Tibial nerve (tissue), 4 donors: ENCODE measurements around the gene SDK1. TPM values are rescaled to one million over a fixed set of nuclear protein-coding genes. Genes with fewer than 3 reads are reported as not detected.

Experiments used
- DNase-seq, 2 donors: peaks; one replicate each; pipeline ENCODE4 v3.0.0-alpha.2; 2019; ENCODE audit warnings: low spot score in 2 of 2
- H3K27ac ChIP-seq, 4 donors: fragments of 200-600 bp; sonication (generic) in 3 of 4; one replicate each; pipeline ENCODE4 v1.5.1; 2017 to 2019; ENCODE audit warnings: mild to moderate bottlenecking in 1 of 4
- H3K27me3 ChIP-seq, 2 donors: fragments of 200-600 bp; sonication (generic) in 1 of 2; one replicate each; pipeline versions ENCODE4 v1.5.1 to v1.6.0; 2017 to 2019
- H3K36me3 ChIP-seq, 3 donors: fragments of 200-600 bp; sonication (generic); one replicate each; pipeline ENCODE4 v1.5.1; 2018 to 2019
- H3K4me1 ChIP-seq, 4 donors: fragments of 200-600 bp; sonication (generic) in 3 of 4; one replicate each; pipeline ENCODE4 v1.5.1; 2017 to 2019
- H3K4me3 ChIP-seq, 4 donors: fragments of 200-600 bp; sonication (generic) in 3 of 4; one replicate each; pipeline ENCODE4 v1.5.1; 2017 to 2019; ENCODE audit warnings: mild to moderate bottlenecking in 1 of 4, moderate library complexity in 1 of 4
- H3K9me3 ChIP-seq, 4 donors: fragments of 200-600 bp; sonication (generic) in 3 of 4; one replicate each; pipeline ENCODE4 v1.5.1; 2017 to 2019
- CTCF ChIP-seq, 5 experiments: fragments of 200-600 bp in 3 of 5; fragments of 450-650 bp in 2 of 5; sonication (generic) in 3 of 5; IDR thresholded peaks; one replicate each; pipeline ENCODE4 v1.5.1; 2016 to 2019; ENCODE audit warnings: antibody characterized with exemption in 5 of 5, mild to moderate bottlenecking in 3 of 5, moderate library complexity in 2 of 5
- EP300 ChIP-seq, 2 donors: sonication (generic); formaldehyde crosslinking; IDR thresholded peaks; one replicate each; pipeline ENCODE4 v1.6.1; 2017; ENCODE audit warnings: antibody characterized with exemption in 2 of 2, mild to moderate bottlenecking in 1 of 2
- POLR2A ChIP-seq, 2 donors: fragments of 450-650 bp; IDR thresholded peaks; one replicate each; pipeline ENCODE4 v1.6.1; 2017; ENCODE audit warnings: antibody characterized with exemption in 2 of 2, mild to moderate bottlenecking in 2 of 2, moderate library complexity in 2 of 2
- WGBS, 2 donors: methylation state at CpG; one replicate each; pipeline ENCODE4 v1.1.5; 2018; 5-methylcytosine and 5-hydroxymethylcytosine counted together
- total RNA-seq, 4 donors: library from RNA; depleted of rRNA; stranded (reverse); fragments of >200 nt; gene quantifications; one replicate each; pipeline ENCODE4 v1.1.0, GENCODE V29; 2016

Gene SDK1
- total RNA-seq, 4 donors from 2014 or later, result 8.2 to 16.2 (median 12.9) TPM

- Histone ChIP-seq H3K4me3 (no peak overlapping the region), H3K9me3 (no peaks in the 10 kb centered on the region), H3K27me3 (no peaks in the 10 kb centered on the region), H3K27ac (no peak overlapping the region), H3K4me1 (no peaks in the 10 kb centered on the region), H3K36me3 (peaks cover 0 to 40% (median 0%) of the 10 kb centered on the region in 3 donors)
- DNase-seq, result no peak
- WGBS, 2 donors, result 86 to 88% methylated on average over 6 to 10 of the region's 10 CpGs
- TF ChIP-seq CTCF (IDR thresholded peaks at IDR 0.05) (no peak), EP300 (IDR thresholded peaks at IDR 0.05) (no peak), POLR2A (IDR thresholded peaks at IDR 0.05) (no peak)
These were observed 908.1 kb downstream of the SDK1 start for GRCh38 chr7:4209126-4209525.

GRCh38 chr7:4209966-4210365, 908.9 kb downstream of the SDK1 start:
- Histone ChIP-seq H3K27me3 (no peaks in the 10 kb centered on the region), H3K4me1 (no peaks in the 10 kb centered on the region), H3K9me3 (no peaks in the 10 kb centered on the region), H3K4me3 (no peak overlapping the region), H3K36me3 (peaks cover 0 to 40% (median 0%) of the 10 kb centered on the region in 3 donors), H3K27ac (no peak overlapping the region)
- no peak for TF ChIP-seq EP300 (IDR thresholded peaks at IDR 0.05)
- no peak for TF ChIP-seq CTCF (IDR thresholded peaks at IDR 0.05)
- TF ChIP-seq POLR2A (IDR thresholded peaks at IDR 0.05), result no peak
- WGBS, 2 donors, result 92% methylated on average over 15 to 20 of the region's 20 CpGs
- DNase-seq, result no peak

GRCh38 chr7:4210821-4211220, 909.8 kb downstream of the SDK1 start:
- DNase-seq, result no peak
- H3K27me3 ChIP-seq, result no peaks in the 10 kb centered on the region
- H3K36me3 ChIP-seq, result peaks cover 0 to 40% (median 0%) of the 10 kb centered on the region in 3 donors
- no peaks in the 10 kb centered on the region for H3K9me3 ChIP-seq
- H3K4me1 ChIP-seq, result no peaks in the 10 kb centered on the region
- 90 to 92% methylated on average over 13 of the region's 13 CpGs for WGBS, 2 donors
- H3K4me3 ChIP-seq, result no peak overlapping the region
- TF ChIP-seq EP300 (IDR thresholded peaks at IDR 0.05) (no peak), POLR2A (IDR thresholded peaks at IDR 0.05) (no peak), CTCF (IDR thresholded peaks at IDR 0.05) (no peak)
- H3K27ac ChIP-seq, result no peak overlapping the region

- Histone ChIP-seq H3K27me3 (no peaks in the 10 kb centered on the region), H3K27ac (no peak overlapping the region), H3K9me3 (no peaks in the 10 kb centered on the region), H3K4me1 (no peaks in the 10 kb centered on the region), H3K4me3 (no peak overlapping the region), H3K36me3 (peaks cover 0 to 40% (median 0%) of the 10 kb centered on the region in 3 donors)
- no peak for DNase-seq
- 94 to 95% methylated on average over 11 of the region's 11 CpGs for WGBS, 2 donors
- TF ChIP-seq CTCF (IDR thresholded peaks at IDR 0.05) (no peak), POLR2A (IDR thresholded peaks at IDR 0.05) (no peak), EP300 (IDR thresholded peaks at IDR 0.05) (no peak)
These were observed 910.2 kb downstream of the SDK1 start for GRCh38 chr7:4211261-4211660.

- WGBS, 2 donors, result 86 to 88% methylated on average over 12 of the region's 12 CpGs
- no peak for TF ChIP-seq CTCF (IDR thresholded peaks at IDR 0.05)
- TF ChIP-seq EP300 (IDR thresholded peaks at IDR 0.05), result no peak
- no peak for TF ChIP-seq POLR2A (IDR thresholded peaks at IDR 0.05)
- Histone ChIP-seq H3K4me1 (no peaks in the 10 kb centered on the region), H3K27ac (no peak overlapping the region), H3K4me3 (no peak overlapping the region), H3K36me3 (peaks cover 0 to 36% (median 0%) of the 10 kb centered on the region in 3 donors), H3K27me3 (no peaks in the 10 kb centered on the region), H3K9me3 (no peaks in the 10 kb centered on the region)
- DNase-seq, result no peak
These were observed 911.3 kb downstream of the SDK1 start for GRCh38 chr7:4212376-4212775.
